GM23338 (cell line): ENCODE data around the gene NTN3. TPM values are rescaled to one million over a fixed set of nuclear protein-coding genes. Genes with fewer than 3 reads are reported as not detected.

ENCODE experiments used
- ATAC-seq: fragments of 200-7000 bp; cut with Tn5 transposase; 3 replicates; pipeline ENCODE4 v1.9.1; 2020
- DNase-seq: peaks from one replicate; pipeline ENCODE4 v3.0.0-alpha.2; 2015; ENCODE audit warnings: low spot score
- H2AFZ ChIP-seq: fragments of 200-600 bp; sonication (generic); 2 replicates; pipeline ENCODE4 v1.8.0; 2016; ENCODE audit warnings: antibody characterized with exemption, mild to moderate bottlenecking, moderate library complexity
- H3F3A ChIP-seq: fragments of 200-600 bp; sonication (generic); replicated peaks from 2 replicates; pipeline ENCODE4 v1.8.0; 2017; ENCODE audit warnings: antibody characterized with exemption, mixed run types, low read depth
- H3K27ac ChIP-seq: fragments of 200-600 bp; sonication (generic); 2 replicates; pipeline ENCODE4 v1.6.1; 2016; ENCODE audit warnings: low read depth
- H3K27me3 ChIP-seq: fragments of 200-600 bp; sonication (generic); 2 replicates; pipeline ENCODE4 v1.8.0; 2016; ENCODE audit warnings: mild to moderate bottlenecking, mixed run types, moderate library complexity; ENCODE audit not compliant: insufficient read depth
- H3K36me3 ChIP-seq: fragments of 200-600 bp; sonication (generic); 2 replicates; pipeline ENCODE4 v1.8.0; 2016; ENCODE audit warnings: mild to moderate bottlenecking; ENCODE audit not compliant: insufficient read depth
- H3K4me1 ChIP-seq: fragments of 200-600 bp; sonication (generic); 2 replicates; pipeline ENCODE4 v1.8.0; 2016; ENCODE audit warnings: mild to moderate bottlenecking, moderate library complexity; ENCODE audit not compliant: insufficient read depth
- H3K4me2 ChIP-seq: fragments of 200-600 bp; sonication (generic); 2 replicates; pipeline ENCODE4 v1.7.1; 2017; ENCODE audit warnings: mixed run types
- H3K4me3 ChIP-seq: fragments of 200-600 bp; sonication (generic); 2 replicates; pipeline ENCODE4 v1.6.1; 2016; ENCODE audit warnings: mixed run types
- H3K79me2 ChIP-seq: fragments of 200-600 bp; sonication (generic); replicated peaks from 2 replicates; pipeline ENCODE4 v1.8.0; 2017; ENCODE audit warnings: mild to moderate bottlenecking; ENCODE audit not compliant: insufficient read depth
- H3K9me2 ChIP-seq: fragments of 200-600 bp; sonication (generic); 2 replicates; pipeline ENCODE4 v1.8.0; 2017; ENCODE audit not compliant: insufficient read depth
- H4K20me1 ChIP-seq: fragments of 200-600 bp; sonication (generic); replicated peaks from 2 replicates; pipeline ENCODE4 v1.8.0; 2017; ENCODE audit warnings: mild to moderate bottlenecking; ENCODE audit not compliant: insufficient read depth
- H3K27ac Mint-ChIP-seq: 2 replicates; pipeline ENCODE4 v1.8.0; 2020; ENCODE audit warnings: inconsistent platforms, mild to moderate bottlenecking, moderate library complexity, mixed read lengths
- H3K27me3 Mint-ChIP-seq: 3 replicates; pipeline ENCODE4 v1.8.0; 2022; ENCODE audit warnings: low read depth, mild to moderate bottlenecking, moderate library complexity, mixed read lengths, inconsistent platforms; ENCODE audit not compliant: insufficient read depth, poor library complexity
- H3K36me3 Mint-ChIP-seq: 3 replicates; pipeline ENCODE4 v1.8.0; 2021; ENCODE audit warnings: low read depth, mild to moderate bottlenecking, inconsistent platforms, moderate library complexity, mixed read lengths
- H3K4me1 Mint-ChIP-seq: 3 replicates; pipeline ENCODE4 v1.8.0; 2020; ENCODE audit warnings: mild to moderate bottlenecking, inconsistent platforms, mixed read lengths
- H3K4me3 Mint-ChIP-seq: 3 replicates; pipeline ENCODE4 v1.8.0; 2021; ENCODE audit warnings: moderate library complexity, mild to moderate bottlenecking, inconsistent platforms, mixed read lengths
- H3K9me3 Mint-ChIP-seq: 3 replicates; pipeline ENCODE4 v1.8.0; 2020; ENCODE audit warnings: moderate library complexity, mild to moderate bottlenecking, inconsistent platforms, mixed read lengths
- ETS1 ChIP-seq: IDR thresholded peaks from 2 replicates; pipeline ENCODE4 v1.6.1; 2016; ENCODE audit warnings: antibody characterized with exemption
- EZH2 ChIP-seq: fragments of 200-600 bp; sonication (generic); IDR thresholded peaks from one replicate; pipeline ENCODE4 v1.8.0; 2017; ENCODE audit warnings: antibody characterized with exemption, mild to moderate bottlenecking, low read depth; ENCODE audit not compliant: unreplicated experiment
- EZH2phosphoT487 ChIP-seq: fragments of 200-600 bp; sonication (generic); IDR thresholded peaks from one replicate; pipeline ENCODE4 v1.8.1; 2018; ENCODE audit warnings: antibody characterized with exemption; ENCODE audit not compliant: unreplicated experiment
- JUNB ChIP-seq: IDR thresholded peaks from one replicate; pipeline ENCODE4 v1.6.1; 2016; ENCODE audit warnings: antibody characterized with exemption; ENCODE audit not compliant: unreplicated experiment
- NANOG ChIP-seq: IDR thresholded peaks from 2 replicates; pipeline ENCODE4 v1.6.1; 2016; ENCODE audit warnings: antibody characterized with exemption, borderline replicate concordance
- REST ChIP-seq: IDR thresholded peaks from one replicate; pipeline ENCODE4 v1.6.1; 2018; ENCODE audit warnings: antibody characterized with exemption; ENCODE audit not compliant: unreplicated experiment
- STAT1 ChIP-seq: IDR thresholded peaks from one replicate; pipeline ENCODE4 v1.6.1; 2016; ENCODE audit warnings: antibody characterized with exemption; ENCODE audit not compliant: unreplicated experiment
- ZNF114 ChIP-seq: fragments of 250-450 bp; sonication (Bioruptor Pico); IDR thresholded peaks from 2 replicates; pipeline ENCODE4 v1.5.0; 2020; ENCODE audit warnings: mild to moderate bottlenecking, moderate library complexity
- polyA plus RNA-seq: library from polyadenylated mRNA; unstranded; fragments of >200 nt; fragmentation: Nextera tagmentation; extraction: Ambion mirVana; gene quantifications from 2 replicates; pipeline ENCODE4 v1.2.1, GENCODE V29; 2016
- total RNA-seq: library from RNA; depleted of rRNA; stranded (reverse); fragments of >200 nt; shearing (Covaris generic); gene quantifications from 2 replicates; pipeline ENCODE4 v1.2.3, GENCODE V29; 2014
- TF ChIP-seq, protein P1 (sequence below), 2 experiments: fragments of 200-600 bp in 1 of 2; sonication (generic) in 1 of 2; conservative IDR thresholded peaks; 2 replicates each; pipeline versions ENCODE4 v1.5.1 to v1.6.1; 2016 to 2017; ENCODE audit warnings: antibody characterized with exemption in 2 of 2, low read depth in 2 of 2, mild to moderate bottlenecking in 2 of 2, moderate library complexity in 1 of 2

The NTN3 gene
- total and polyA plus RNA-seq, 2 experiments from 2014 or later = 0.10 to 1.7 TPM

DNA sequence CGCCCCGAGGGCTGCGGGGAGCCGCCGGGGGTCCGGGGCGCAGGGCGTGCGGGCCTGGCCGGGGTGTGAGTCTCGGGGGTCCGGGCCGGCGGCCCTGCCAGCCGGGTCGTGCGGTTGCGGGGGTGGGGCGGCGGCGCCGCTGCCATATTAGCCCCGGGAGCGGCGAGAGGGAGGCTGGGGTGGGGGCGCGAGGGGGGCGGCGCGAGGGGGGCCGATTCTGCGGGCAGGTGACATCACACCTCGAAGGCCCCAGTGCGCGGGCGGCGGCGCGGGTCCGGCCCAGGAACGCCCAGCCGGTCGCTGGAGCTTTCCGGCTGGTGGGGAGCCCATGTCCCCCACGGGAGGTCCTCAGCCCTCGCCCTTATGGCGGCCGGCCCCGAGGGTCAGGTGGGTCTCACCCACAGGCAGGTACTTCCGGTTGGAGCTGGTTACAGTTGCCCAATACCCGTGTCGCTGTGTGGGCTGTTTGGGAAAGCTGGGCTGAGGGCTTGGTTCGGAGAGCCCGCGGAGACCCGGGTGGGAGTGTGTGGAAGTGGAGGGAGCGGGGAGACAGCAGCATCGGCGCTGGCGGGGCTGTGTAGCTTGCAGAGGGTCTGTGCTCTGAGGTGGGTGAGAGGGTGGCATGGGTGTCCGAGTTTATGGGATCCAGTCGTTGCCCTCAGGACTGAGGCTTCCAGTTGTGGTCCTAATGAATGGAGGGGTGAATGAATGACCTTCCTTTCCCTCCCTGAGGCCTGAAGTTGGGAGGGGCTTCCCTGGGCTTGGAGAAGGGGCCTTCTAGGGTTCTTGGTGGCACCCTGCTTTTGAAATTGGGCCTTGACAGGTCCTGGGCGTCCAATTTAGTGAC, 43.5 kb downstream of the NTN3 start (continued):
- no peak for TF ChIP-seq EZH2
- TF ChIP-seq, protein P1, sequence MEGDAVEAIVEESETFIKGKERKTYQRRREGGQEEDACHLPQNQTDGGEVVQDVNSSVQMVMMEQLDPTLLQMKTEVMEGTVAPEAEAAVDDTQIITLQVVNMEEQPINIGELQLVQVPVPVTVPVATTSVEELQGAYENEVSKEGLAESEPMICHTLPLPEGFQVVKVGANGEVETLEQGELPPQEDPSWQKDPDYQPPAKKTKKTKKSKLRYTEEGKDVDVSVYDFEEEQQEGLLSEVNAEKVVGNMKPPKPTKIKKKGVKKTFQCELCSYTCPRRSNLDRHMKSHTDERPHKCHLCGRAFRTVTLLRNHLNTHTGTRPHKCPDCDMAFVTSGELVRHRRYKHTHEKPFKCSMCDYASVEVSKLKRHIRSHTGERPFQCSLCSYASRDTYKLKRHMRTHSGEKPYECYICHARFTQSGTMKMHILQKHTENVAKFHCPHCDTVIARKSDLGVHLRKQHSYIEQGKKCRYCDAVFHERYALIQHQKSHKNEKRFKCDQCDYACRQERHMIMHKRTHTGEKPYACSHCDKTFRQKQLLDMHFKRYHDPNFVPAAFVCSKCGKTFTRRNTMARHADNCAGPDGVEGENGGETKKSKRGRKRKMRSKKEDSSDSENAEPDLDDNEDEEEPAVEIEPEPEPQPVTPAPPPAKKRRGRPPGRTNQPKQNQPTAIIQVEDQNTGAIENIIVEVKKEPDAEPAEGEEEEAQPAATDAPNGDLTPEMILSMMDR (conservative IDR thresholded peaks at IDR 0.05; ENCODE audit: low read depth in 2 of 2) = no peak

- H3K4me1 ChIP-seq = peaks cover 22% of the 10 kb centered on the region; the same call in 1 of the 2 replicates
- H3K4me2 ChIP-seq = peak overlapping the region; percentile 92
- H3K36me3 ChIP-seq = no peaks in the 10 kb centered on the region
- H3K79me2 ChIP-seq = peaks cover 50% of the 10 kb centered on the region
- TF ChIP-seq ETS1 (no peak), REST (no peak), NANOG (no peak), STAT1 (no peak), EZH2phosphoT487 (no peak), JUNB (no peak), EZH2 (no peak), ZNF114 (CRISPR knock-in tag) (no peak)
- DNase-seq (no peak), ATAC-seq (no peak)
- peak overlapping the region; percentile 32; the same call in 1 of the 2 replicates for H3K27ac ChIP-seq
- Mint-ChIP-seq H3K4me3 (peak overlapping the region; percentile 89), H3K9me3 (no peaks in the 10 kb centered on the region; the same call in 1 of the 3 replicates), H3K36me3 (peaks cover 12% of the 10 kb centered on the region), H3K4me1 (peaks cover 54% of the 10 kb centered on the region), H3K27ac (peak overlapping the region; percentile 89), H3K27me3 (peaks cover 43% of the 10 kb centered on the region)
- H3K9me2 ChIP-seq = no peaks in the 10 kb centered on the region
- peak overlapping the region; percentile 91 for H3K4me3 ChIP-seq
- H4K20me1 ChIP-seq = peaks cover 29% of the 10 kb centered on the region
- H3F3A ChIP-seq = 0 out of 2 replicates have a peak, but pooled peaks cover 24% of the 10 kb centered on the region
- no peak overlapping the region for H2AFZ ChIP-seq
- no peaks in the 10 kb centered on the region for H3K27me3 ChIP-seq
Measured at GRCh38 chr16:2515180-2515851, 44.2 kb downstream of the NTN3 start.
